ENCODE measurements around the gene OR4F6. TPM values are rescaled to one million over a fixed set of nuclear protein-coding genes. Genes with fewer than 3 reads are reported as not detected.

The OR4F6 gene
- total RNA-seq (2014; rRNA removed; shearing (Covaris generic)): not detected in 2 replicates
- not detected in 2 replicates for polyA plus RNA-seq (2016; fragmentation: Nextera tagmentation; extraction: Ambion mirVana)
- long read RNA-seq: 0 reads

DNA sequence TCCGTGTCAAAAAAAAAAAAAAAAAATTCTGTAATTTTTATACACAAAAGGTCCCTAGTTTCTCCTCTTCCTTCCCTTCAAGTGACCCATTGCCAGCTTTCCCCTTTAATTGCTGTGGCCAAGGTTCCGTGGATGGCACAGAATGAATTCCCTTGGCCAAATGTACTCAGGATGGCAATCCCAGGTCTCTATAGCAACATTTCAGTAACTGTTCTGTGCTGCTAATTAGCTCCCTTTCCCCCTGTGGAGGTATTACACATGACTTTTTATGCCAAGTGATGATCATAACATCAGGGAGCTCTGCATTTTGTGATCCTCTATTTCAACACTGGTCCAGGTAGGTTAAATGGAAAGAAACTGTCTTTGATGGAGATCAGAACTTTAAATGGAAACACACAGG lies at the start of gene OR4F6:
OR4F6 (plus strand) TSS at position 301 of the 400 bp plus-strand sequence. CDS start 2,211 bp downstream, outside the sequence.
- Histone ChIP-seq H3K79me2 (replicated peaks; ENCODE audit: insufficient read depth) (no peaks in the 10 kb centered on the region), H3F3A (replicated peaks; ENCODE audit: low read depth) (no peaks in the 10 kb centered on the region), H3K4me1 (ENCODE audit: insufficient read depth) (no peaks in the 10 kb centered on the region), H3K4me2 (no peak within 1 kb of the TSS), H4K20me1 (replicated peaks; ENCODE audit: insufficient read depth) (no peaks in the 10 kb centered on the region), H2AFZ (no peak within 1 kb of the TSS), H3K9me2 (ENCODE audit: insufficient read depth) (no peaks in the 10 kb centered on the region), H3K27ac (ENCODE audit: low read depth) (no peak within 1 kb of the TSS), H3K27me3 (ENCODE audit: insufficient read depth) (no peaks in the 10 kb centered on the region), H3K4me3 (no peak within 1 kb of the TSS), H3K36me3 (ENCODE audit: insufficient read depth) (no peaks in the 10 kb centered on the region)
- no peaks in the 10 kb centered on the region for H3K4me1 Mint-ChIP-seq
- DNase-seq (ENCODE audit: low spot score): no peak
- H3K36me3 Mint-ChIP-seq (ENCODE audit: low read depth): no peaks in the 10 kb centered on the region
- no peak for ATAC-seq
- no peaks in the 10 kb centered on the region for H3K27me3 Mint-ChIP-seq (ENCODE audit: insufficient read depth, low read depth, poor library complexity)
- H3K9me3 Mint-ChIP-seq: no peaks in the 10 kb centered on the region
- TF ChIP-seq NANOG (IDR thresholded peaks at IDR 0.05; ENCODE audit: borderline replicate concordance) (no peak), JUNB (IDR thresholded peaks at IDR 0.05; ENCODE audit: unreplicated experiment) (no peak), ZNF462 (CRISPR knock-in tag; IDR thresholded peaks at IDR 0.05) (no peak), ZNF114 (CRISPR knock-in tag; IDR thresholded peaks at IDR 0.05) (no peak), STAT1 (IDR thresholded peaks at IDR 0.05; ENCODE audit: unreplicated experiment) (no peak), ETS1 (IDR thresholded peaks at IDR 0.05) (no peak), CREB1 (CRISPR knock-in tag; IDR thresholded peaks at IDR 0.05; ENCODE audit: low read depth) (no peak), ZNF331 (CRISPR knock-in tag; IDR thresholded peaks at IDR 0.05; ENCODE audit: low read depth) (no peak), EZH2phosphoT487 (IDR thresholded peaks at IDR 0.05; ENCODE audit: unreplicated experiment) (no peak), POLR2AphosphoS5 (IDR thresholded peaks at IDR 0.05; ENCODE audit: low read depth) (no peak)
- TF ChIP-seq, protein P1, sequence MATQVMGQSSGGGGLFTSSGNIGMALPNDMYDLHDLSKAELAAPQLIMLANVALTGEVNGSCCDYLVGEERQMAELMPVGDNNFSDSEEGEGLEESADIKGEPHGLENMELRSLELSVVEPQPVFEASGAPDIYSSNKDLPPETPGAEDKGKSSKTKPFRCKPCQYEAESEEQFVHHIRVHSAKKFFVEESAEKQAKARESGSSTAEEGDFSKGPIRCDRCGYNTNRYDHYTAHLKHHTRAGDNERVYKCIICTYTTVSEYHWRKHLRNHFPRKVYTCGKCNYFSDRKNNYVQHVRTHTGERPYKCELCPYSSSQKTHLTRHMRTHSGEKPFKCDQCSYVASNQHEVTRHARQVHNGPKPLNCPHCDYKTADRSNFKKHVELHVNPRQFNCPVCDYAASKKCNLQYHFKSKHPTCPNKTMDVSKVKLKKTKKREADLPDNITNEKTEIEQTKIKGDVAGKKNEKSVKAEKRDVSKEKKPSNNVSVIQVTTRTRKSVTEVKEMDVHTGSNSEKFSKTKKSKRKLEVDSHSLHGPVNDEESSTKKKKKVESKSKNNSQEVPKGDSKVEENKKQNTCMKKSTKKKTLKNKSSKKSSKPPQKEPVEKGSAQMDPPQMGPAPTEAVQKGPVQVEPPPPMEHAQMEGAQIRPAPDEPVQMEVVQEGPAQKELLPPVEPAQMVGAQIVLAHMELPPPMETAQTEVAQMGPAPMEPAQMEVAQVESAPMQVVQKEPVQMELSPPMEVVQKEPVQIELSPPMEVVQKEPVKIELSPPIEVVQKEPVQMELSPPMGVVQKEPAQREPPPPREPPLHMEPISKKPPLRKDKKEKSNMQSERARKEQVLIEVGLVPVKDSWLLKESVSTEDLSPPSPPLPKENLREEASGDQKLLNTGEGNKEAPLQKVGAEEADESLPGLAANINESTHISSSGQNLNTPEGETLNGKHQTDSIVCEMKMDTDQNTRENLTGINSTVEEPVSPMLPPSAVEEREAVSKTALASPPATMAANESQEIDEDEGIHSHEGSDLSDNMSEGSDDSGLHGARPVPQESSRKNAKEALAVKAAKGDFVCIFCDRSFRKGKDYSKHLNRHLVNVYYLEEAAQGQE (IDR thresholded peaks at IDR 0.05; ENCODE audit: unreplicated experiment): no peak
- TF ChIP-seq, protein P2, sequence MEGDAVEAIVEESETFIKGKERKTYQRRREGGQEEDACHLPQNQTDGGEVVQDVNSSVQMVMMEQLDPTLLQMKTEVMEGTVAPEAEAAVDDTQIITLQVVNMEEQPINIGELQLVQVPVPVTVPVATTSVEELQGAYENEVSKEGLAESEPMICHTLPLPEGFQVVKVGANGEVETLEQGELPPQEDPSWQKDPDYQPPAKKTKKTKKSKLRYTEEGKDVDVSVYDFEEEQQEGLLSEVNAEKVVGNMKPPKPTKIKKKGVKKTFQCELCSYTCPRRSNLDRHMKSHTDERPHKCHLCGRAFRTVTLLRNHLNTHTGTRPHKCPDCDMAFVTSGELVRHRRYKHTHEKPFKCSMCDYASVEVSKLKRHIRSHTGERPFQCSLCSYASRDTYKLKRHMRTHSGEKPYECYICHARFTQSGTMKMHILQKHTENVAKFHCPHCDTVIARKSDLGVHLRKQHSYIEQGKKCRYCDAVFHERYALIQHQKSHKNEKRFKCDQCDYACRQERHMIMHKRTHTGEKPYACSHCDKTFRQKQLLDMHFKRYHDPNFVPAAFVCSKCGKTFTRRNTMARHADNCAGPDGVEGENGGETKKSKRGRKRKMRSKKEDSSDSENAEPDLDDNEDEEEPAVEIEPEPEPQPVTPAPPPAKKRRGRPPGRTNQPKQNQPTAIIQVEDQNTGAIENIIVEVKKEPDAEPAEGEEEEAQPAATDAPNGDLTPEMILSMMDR (conservative IDR thresholded peaks at IDR 0.05; ENCODE audit: low read depth in 2 of 2): no peak
- no peak within 1 kb of the TSS for H3K4me3 Mint-ChIP-seq
- no peak within 1 kb of the TSS for H3K27ac Mint-ChIP-seq
